Adrenal gland (tissue), 5 donors: Measurements from ENCODE around the gene PGAM4.

Experiments used
- POLR2A ChIP-seq, 2 donors: fragments of 450-650 bp; IDR thresholded peaks; one replicate each; pipeline ENCODE4 v1.6.1; 2017; ENCODE audit warnings: antibody characterized with exemption in 2 of 2, mild to moderate bottlenecking in 2 of 2, moderate library complexity in 1 of 2
- TF ChIP-seq, protein P1 (sequence below), 6 experiments: fragments of 450-650 bp in 4 of 6; fragments of 200-600 bp in 2 of 6; sonication (generic) in 1 of 6; IDR thresholded peaks; 1 replicate in 5 of 6; 2 replicates in 1 of 6; pipeline versions ENCODE4 v1.5.1 to v1.8.0; 2016 to 2021; ENCODE audit warnings: antibody characterized with exemption in 6 of 6, mild to moderate bottlenecking in 2 of 6, moderate library complexity in 1 of 6
- donor health status: DM: no; HTN: no; CAD: no.

DNA sequence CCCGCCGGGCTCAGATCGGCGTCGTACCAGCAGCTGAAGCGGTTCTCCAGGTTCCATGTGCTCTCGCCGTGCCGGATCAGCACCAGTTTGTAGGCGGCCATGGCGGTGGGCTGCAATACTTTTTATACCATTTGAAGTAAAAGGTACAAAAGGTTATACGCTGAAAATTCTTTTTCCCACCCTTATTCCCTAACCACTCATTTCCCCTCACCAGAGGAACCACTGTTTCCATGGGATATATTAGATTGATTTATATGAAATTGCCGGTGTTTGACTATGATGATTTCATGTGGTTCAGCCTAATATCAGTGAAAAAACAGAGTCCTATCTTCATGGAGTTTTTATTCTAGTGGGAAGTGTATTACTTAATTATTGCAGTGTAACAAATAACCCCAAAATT is at the start of gene PGAM4:
- TF ChIP-seq POLR2A (IDR thresholded peaks at IDR 0.05) = no peak
- TF ChIP-seq, protein P1, sequence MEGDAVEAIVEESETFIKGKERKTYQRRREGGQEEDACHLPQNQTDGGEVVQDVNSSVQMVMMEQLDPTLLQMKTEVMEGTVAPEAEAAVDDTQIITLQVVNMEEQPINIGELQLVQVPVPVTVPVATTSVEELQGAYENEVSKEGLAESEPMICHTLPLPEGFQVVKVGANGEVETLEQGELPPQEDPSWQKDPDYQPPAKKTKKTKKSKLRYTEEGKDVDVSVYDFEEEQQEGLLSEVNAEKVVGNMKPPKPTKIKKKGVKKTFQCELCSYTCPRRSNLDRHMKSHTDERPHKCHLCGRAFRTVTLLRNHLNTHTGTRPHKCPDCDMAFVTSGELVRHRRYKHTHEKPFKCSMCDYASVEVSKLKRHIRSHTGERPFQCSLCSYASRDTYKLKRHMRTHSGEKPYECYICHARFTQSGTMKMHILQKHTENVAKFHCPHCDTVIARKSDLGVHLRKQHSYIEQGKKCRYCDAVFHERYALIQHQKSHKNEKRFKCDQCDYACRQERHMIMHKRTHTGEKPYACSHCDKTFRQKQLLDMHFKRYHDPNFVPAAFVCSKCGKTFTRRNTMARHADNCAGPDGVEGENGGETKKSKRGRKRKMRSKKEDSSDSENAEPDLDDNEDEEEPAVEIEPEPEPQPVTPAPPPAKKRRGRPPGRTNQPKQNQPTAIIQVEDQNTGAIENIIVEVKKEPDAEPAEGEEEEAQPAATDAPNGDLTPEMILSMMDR (IDR thresholded peaks at IDR 0.05) = no peak
